HepG2 (cell line): Measurements from ENCODE around the gene TUT1. TPM values are rescaled to one million over a fixed set of nuclear protein-coding genes. Genes with fewer than 3 reads are reported as not detected.

Experiments
- ARID2 ChIP-seq: sonication (generic); formaldehyde crosslinking; IDR thresholded peaks from 2 replicates; pipeline ENCODE4 v1.8.1; 2022; ENCODE audit warnings: mild to moderate bottlenecking, missing genetic modification reagents, borderline replicate concordance
- ETV5 ChIP-seq: IDR thresholded peaks from 2 replicates; pipeline ENCODE4 v1.6.1; 2018; ENCODE audit warnings: missing biosample characterization, missing genetic modification reagents, inconsistent platforms, borderline replicate concordance
- JUND ChIP-seq: sonication (generic); formaldehyde crosslinking; IDR thresholded peaks from 2 replicates; pipeline ENCODE4 v1.8.0; 2022; ENCODE audit warnings: mild to moderate bottlenecking, missing genetic modification reagents
- KDM4B ChIP-seq: sonication (generic); formaldehyde crosslinking; IDR thresholded peaks from 2 replicates; pipeline ENCODE4 v1.4.0; 2020; ENCODE audit warnings: missing genetic modification reagents
- NFYB ChIP-seq: sonication (generic); formaldehyde crosslinking; IDR thresholded peaks from 2 replicates; pipeline ENCODE4 v1.4.0; 2020; ENCODE audit warnings: missing genetic modification reagents
- REXO4 ChIP-seq: sonication (generic); formaldehyde crosslinking; IDR thresholded peaks from 2 replicates; pipeline ENCODE4 v1.8.0; 2022; ENCODE audit warnings: missing genetic modification reagents, mild to moderate bottlenecking, borderline replicate concordance
- SCMH1 ChIP-seq: sonication (generic); formaldehyde crosslinking; IDR thresholded peaks from 2 replicates; pipeline ENCODE4 v1.9.0; 2021; ENCODE audit warnings: missing genetic modification reagents, mild to moderate bottlenecking, borderline replicate concordance
- SUZ12 ChIP-seq: fragments of 150-350 bp; IDR thresholded peaks from 2 replicates; pipeline ENCODE4 v1.6.1; 2014; ENCODE audit warnings: low read depth, low read length
- WIZ ChIP-seq: sonication (generic); formaldehyde crosslinking; IDR thresholded peaks from 2 replicates; pipeline ENCODE4 v1.5.1; 2020; ENCODE audit warnings: mild to moderate bottlenecking, missing genetic modification reagents
- ZC3H4 ChIP-seq: sonication (generic); formaldehyde crosslinking; IDR thresholded peaks from 2 replicates; pipeline ENCODE4 v1.4.0; 2020; ENCODE audit warnings: missing genetic modification reagents, borderline replicate concordance
- ZNF3 ChIP-seq: IDR thresholded peaks from 2 replicates; pipeline ENCODE4 v1.7.0; 2017; ENCODE audit warnings: inconsistent platforms
- ZNF776 ChIP-seq: sonication (generic); formaldehyde crosslinking; IDR thresholded peaks from 2 replicates; pipeline ENCODE4 v1.4.0; 2020; ENCODE audit warnings: mild to moderate bottlenecking, missing genetic modification reagents
- ZNF878 ChIP-seq: sonication (generic); formaldehyde crosslinking; IDR thresholded peaks from 2 replicates; pipeline ENCODE4 v1.8.1; 2023; ENCODE audit warnings: mild to moderate bottlenecking, missing genetic modification reagents, moderate library complexity
- polyA plus RNA-seq, 8 experiments: library from polyadenylated mRNA; depleted of rRNA in 3 of 8; stranded (reverse) in 7 of 8; unstranded in 1 of 8; fragments of >200 nt; fragmentation: Illumina TruSeq in 4 of 8; extraction: Trizol in 4 of 8; gene quantifications; 2 replicates each; pipeline versions ENCODE4 v1.2.1 to v1.2.3, GENCODE V29; 2011 to 2016; ENCODE audit warnings: low read depth in 4 of 8, missing spikeins in 1 of 8, mixed read lengths in 1 of 8; ENCODE audit not compliant: insufficient read depth in 1 of 8
- total RNA-seq, 5 experiments: library from RNA; depleted of rRNA; stranded (reverse); fragments of >200 nt; fragmentation: Illumina TruSeq; extraction: Trizol; gene quantifications; 2 replicates each; pipeline ENCODE4 v1.2.3, GENCODE V29; 2016; ENCODE audit warnings: low read depth in 1 of 5
- TF ChIP-seq, protein P1 (sequence below): sonication (generic); formaldehyde crosslinking; IDR thresholded peaks from 2 replicates; pipeline ENCODE4 v1.4.0; 2020; ENCODE audit warnings: mild to moderate bottlenecking, missing genetic modification reagents, borderline replicate concordance
- TF ChIP-seq, protein P2 (sequence below): sonication (generic); formaldehyde crosslinking; IDR thresholded peaks from 2 replicates; pipeline ENCODE4 v1.5.0; 2020; ENCODE audit warnings: mild to moderate bottlenecking, missing genetic modification reagents, borderline replicate concordance
- TF ChIP-seq, protein P3 (sequence below): sonication (generic); formaldehyde crosslinking; IDR thresholded peaks from 2 replicates; pipeline ENCODE4 v1.4.0; 2020; ENCODE audit warnings: missing genetic modification reagents
- TF ChIP-seq, protein P4 (sequence below): conservative IDR thresholded peaks from 2 replicates; pipeline ENCODE4 v1.6.1; 2018; ENCODE audit warnings: missing genetic modification reagents
- TF ChIP-seq, protein P5 (sequence below): sonication (generic); formaldehyde crosslinking; IDR thresholded peaks from 2 replicates; pipeline ENCODE4 v1.5.0; 2020; ENCODE audit warnings: missing genetic modification reagents

Gene TUT1
- total and polyA plus RNA-seq, 2 of the 13 experiments (the other 11 are each of a cell fraction or from before 2014, with no cell fraction given) = 9.7 to 14.3 TPM

DNA sequence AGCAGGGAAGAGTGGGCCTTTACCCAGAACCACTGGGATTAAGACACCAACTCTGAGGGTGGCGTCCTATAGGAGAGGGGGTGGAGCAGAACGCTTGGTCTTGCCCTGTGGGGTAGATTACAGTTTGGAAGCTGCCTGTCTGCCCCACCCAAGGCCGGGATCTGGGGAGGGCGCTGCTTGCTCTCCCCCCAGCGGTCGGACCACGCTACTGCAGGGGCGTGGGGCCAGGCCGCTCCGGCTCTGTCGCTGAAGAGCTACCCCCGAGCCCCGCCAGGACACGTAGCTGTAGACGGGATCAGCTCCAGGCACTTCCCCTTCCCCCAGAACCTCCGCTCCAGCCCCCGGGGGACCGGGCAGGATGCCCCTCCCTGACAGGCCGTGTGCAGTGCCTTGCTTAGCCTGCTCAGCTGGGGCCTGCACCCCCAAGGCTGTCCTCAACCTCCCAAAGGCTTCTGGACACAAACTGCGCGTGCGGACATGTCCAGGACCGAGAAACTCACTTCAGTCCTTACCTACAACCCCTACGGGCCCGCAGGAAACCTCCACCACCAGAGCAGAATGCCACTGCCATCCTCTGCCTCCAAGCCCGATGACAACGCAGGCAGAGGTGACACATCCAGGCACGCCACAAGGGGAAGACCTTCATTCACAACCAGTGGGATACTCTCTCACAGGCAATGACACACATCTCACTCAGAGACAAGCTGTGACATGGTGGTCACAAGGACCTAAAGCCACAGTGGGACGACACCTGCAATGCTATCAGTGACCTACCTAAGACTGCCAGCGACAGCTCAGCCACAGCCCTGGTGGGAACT, 48.4 kb downstream of the TUT1 start (continued):
- TF ChIP-seq ZC3H4 (CRISPR knock-in tag) (0 out of 2 replicates have a peak, but pooled peaks have one; percentile 36), ZNF776 (CRISPR knock-in tag) (no peak), ARID2 (CRISPR knock-in tag) (no peak), ZNF878 (CRISPR knock-in tag) (no peak), NFYB (CRISPR knock-in tag) (no peak), SCMH1 (CRISPR knock-in tag) (no peak), SUZ12 (no peak), REXO4 (no peak), JUND (CRISPR knock-in tag) (no peak), ZNF3 (no peak), ETV5 (CRISPR knock-in tag) (0 out of 2 replicates have a peak, but pooled peaks have one; percentile 9), WIZ (CRISPR knock-in tag) (no peak), KDM4B (no peak; the same call in 1 of the 2 replicates)
- TF ChIP-seq, protein P1, sequence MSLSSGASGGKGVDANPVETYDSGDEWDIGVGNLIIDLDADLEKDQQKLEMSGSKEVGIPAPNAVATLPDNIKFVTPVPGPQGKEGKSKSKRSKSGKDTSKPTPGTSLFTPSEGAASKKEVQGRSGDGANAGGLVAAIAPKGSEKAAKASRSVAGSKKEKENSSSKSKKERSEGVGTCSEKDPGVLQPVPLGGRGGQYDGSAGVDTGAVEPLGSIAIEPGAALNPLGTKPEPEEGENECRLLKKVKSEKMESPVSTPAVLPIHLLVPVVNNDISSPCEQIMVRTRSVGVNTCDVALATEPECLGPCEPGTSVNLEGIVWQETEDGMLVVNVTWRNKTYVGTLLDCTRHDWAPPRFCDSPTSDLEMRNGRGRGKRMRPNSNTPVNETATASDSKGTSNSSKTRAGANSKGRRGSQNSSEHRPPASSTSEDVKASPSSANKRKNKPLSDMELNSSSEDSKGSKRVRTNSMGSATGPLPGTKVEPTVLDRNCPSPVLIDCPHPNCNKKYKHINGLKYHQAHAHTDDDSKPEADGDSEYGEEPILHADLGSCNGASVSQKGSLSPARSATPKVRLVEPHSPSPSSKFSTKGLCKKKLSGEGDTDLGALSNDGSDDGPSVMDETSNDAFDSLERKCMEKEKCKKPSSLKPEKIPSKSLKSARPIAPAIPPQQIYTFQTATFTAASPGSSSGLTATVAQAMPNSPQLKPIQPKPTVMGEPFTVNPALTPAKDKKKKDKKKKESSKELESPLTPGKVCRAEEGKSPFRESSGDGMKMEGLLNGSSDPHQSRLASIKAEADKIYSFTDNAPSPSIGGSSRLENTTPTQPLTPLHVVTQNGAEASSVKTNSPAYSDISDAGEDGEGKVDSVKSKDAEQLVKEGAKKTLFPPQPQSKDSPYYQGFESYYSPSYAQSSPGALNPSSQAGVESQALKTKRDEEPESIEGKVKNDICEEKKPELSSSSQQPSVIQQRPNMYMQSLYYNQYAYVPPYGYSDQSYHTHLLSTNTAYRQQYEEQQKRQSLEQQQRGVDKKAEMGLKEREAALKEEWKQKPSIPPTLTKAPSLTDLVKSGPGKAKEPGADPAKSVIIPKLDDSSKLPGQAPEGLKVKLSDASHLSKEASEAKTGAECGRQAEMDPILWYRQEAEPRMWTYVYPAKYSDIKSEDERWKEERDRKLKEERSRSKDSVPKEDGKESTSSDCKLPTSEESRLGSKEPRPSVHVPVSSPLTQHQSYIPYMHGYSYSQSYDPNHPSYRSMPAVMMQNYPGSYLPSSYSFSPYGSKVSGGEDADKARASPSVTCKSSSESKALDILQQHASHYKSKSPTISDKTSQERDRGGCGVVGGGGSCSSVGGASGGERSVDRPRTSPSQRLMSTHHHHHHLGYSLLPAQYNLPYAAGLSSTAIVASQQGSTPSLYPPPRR (CRISPR knock-in tag) = no peak
- TF ChIP-seq, protein P2, sequence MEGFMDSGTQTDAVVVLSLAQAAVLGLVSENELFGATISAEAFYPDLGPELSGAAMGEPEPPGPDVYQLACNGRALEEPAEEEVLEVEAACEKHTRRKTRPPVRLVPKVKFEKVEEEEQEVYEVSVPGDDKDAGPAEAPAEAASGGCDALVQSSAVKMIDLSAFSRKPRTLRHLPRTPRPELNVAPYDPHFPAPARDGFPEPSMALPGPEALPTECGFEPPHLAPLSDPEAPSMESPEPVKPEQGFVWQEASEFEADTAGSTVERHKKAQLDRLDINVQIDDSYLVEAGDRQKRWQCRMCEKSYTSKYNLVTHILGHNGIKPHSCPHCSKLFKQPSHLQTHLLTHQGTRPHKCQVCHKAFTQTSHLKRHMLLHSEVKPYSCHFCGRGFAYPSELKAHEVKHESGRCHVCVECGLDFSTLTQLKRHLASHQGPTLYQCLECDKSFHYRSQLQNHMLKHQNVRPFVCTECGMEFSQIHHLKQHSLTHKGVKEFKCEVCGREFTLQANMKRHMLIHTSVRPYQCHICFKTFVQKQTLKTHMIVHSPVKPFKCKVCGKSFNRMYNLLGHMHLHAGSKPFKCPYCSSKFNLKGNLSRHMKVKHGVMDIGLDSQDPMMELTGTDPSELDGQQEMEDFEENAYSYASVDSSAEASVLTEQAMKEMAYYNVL = peak; percentile 56
- TF ChIP-seq, protein P3, sequence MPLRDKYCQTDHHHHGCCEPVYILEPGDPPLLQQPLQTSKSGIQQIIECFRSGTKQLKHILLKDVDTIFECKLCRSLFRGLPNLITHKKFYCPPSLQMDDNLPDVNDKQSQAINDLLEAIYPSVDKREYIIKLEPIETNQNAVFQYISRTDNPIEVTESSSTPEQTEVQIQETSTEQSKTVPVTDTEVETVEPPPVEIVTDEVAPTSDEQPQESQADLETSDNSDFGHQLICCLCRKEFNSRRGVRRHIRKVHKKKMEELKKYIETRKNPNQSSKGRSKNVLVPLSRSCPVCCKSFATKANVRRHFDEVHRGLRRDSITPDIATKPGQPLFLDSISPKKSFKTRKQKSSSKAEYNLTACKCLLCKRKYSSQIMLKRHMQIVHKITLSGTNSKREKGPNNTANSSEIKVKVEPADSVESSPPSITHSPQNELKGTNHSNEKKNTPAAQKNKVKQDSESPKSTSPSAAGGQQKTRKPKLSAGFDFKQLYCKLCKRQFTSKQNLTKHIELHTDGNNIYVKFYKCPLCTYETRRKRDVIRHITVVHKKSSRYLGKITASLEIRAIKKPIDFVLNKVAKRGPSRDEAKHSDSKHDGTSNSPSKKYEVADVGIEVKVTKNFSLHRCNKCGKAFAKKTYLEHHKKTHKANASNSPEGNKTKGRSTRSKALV (CRISPR knock-in tag) = no peak
- TF ChIP-seq, protein P4, sequence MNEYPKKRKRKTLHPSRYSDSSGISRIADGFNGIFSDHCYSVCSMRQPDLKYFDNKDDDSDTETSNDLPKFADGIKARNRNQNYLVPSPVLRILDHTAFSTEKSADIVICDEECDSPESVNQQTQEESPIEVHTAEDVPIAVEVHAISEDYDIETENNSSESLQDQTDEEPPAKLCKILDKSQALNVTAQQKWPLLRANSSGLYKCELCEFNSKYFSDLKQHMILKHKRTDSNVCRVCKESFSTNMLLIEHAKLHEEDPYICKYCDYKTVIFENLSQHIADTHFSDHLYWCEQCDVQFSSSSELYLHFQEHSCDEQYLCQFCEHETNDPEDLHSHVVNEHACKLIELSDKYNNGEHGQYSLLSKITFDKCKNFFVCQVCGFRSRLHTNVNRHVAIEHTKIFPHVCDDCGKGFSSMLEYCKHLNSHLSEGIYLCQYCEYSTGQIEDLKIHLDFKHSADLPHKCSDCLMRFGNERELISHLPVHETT (CRISPR knock-in tag) = no peak
- TF ChIP-seq, protein P5, sequence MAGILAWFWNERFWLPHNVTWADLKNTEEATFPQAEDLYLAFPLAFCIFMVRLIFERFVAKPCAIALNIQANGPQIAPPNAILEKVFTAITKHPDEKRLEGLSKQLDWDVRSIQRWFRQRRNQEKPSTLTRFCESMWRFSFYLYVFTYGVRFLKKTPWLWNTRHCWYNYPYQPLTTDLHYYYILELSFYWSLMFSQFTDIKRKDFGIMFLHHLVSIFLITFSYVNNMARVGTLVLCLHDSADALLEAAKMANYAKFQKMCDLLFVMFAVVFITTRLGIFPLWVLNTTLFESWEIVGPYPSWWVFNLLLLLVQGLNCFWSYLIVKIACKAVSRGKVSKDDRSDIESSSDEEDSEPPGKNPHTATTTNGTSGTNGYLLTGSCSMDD = no peak
